ENCODE measurements around the gene CRBN. TPM values are rescaled to one million over a fixed set of nuclear protein-coding genes. Genes with fewer than 3 reads are reported as not detected.

The CRBN gene
- total RNA-seq, 4 donors from 2014 or later, result 13.3 to 118 (median 44.6) TPM

- intact Hi-C loops (cut with DNase I), result no loop called here
- no peaks in the 10 kb centered on the region for H3K9me3 ChIP-seq
- H3K27me3 ChIP-seq, result no peaks in the 10 kb centered on the region
- peak overlapping the region in 1 of 4 donors; percentile 18 for H3K4me3 ChIP-seq
- no peaks in the 10 kb centered on the region for H3K36me3 ChIP-seq
- peaks cover 0 to 6% (median 0%) of the 10 kb centered on the region in 3 donors for H3K4me1 ChIP-seq
- peak overlapping the region in 1 of 4 donors; percentile 65 for H3K27ac ChIP-seq
- 45 to 46% methylated on average over 11 of the region's 11 CpGs for WGBS, 2 donors
- DNase-seq, result no peak
- peak in 1 of 4 donors; percentile 6 for TF ChIP-seq POLR2A (IDR thresholded peaks at IDR 0.05)
- TF ChIP-seq, protein P1, sequence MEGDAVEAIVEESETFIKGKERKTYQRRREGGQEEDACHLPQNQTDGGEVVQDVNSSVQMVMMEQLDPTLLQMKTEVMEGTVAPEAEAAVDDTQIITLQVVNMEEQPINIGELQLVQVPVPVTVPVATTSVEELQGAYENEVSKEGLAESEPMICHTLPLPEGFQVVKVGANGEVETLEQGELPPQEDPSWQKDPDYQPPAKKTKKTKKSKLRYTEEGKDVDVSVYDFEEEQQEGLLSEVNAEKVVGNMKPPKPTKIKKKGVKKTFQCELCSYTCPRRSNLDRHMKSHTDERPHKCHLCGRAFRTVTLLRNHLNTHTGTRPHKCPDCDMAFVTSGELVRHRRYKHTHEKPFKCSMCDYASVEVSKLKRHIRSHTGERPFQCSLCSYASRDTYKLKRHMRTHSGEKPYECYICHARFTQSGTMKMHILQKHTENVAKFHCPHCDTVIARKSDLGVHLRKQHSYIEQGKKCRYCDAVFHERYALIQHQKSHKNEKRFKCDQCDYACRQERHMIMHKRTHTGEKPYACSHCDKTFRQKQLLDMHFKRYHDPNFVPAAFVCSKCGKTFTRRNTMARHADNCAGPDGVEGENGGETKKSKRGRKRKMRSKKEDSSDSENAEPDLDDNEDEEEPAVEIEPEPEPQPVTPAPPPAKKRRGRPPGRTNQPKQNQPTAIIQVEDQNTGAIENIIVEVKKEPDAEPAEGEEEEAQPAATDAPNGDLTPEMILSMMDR (IDR thresholded peaks at IDR 0.05), result no peak
Measured at GRCh38 chr3:3109407-3110298, 69.8 kb downstream of the CRBN start.

GRCh38 chr3:3107858-3108257, 71.6 kb downstream of the CRBN start:
- no peak overlapping the region for H3K4me3 ChIP-seq
- no peak overlapping the region for H3K27ac ChIP-seq
- H3K4me1 ChIP-seq, result peaks cover 0 to 6% (median 0%) of the 10 kb centered on the region in 3 donors
- DNase-seq, result no peak
- TF ChIP-seq, protein P1 (IDR thresholded peaks at IDR 0.05), result no peak
- intact Hi-C loops (cut with DNase I), result no loop called here
- H3K27me3 ChIP-seq, result no peaks in the 10 kb centered on the region
- no peaks in the 10 kb centered on the region for H3K36me3 ChIP-seq
- no peaks in the 10 kb centered on the region for H3K9me3 ChIP-seq
- WGBS, 2 donors, result 77 to 78% methylated on average over 3 of the region's 3 CpGs

- TF ChIP-seq, protein P1 (IDR thresholded peaks at IDR 0.05), result no peak
- no peak for TF ChIP-seq POLR2A (IDR thresholded peaks at IDR 0.05)
- no peak for DNase-seq
- no peak overlapping the region for H3K4me3 ChIP-seq
- H3K9me3 ChIP-seq, result no peaks in the 10 kb centered on the region
- H3K27me3 ChIP-seq, result no peaks in the 10 kb centered on the region
- WGBS, 2 donors, result 97 to 100% methylated on average over 3 of the region's 3 CpGs
- H3K4me1 ChIP-seq, result peaks cover 0 to 6% (median 0%) of the 10 kb centered on the region in 3 donors
- intact Hi-C loops (cut with DNase I), result no loop called here
- H3K36me3 ChIP-seq, result no peaks in the 10 kb centered on the region
- no peak overlapping the region for H3K27ac ChIP-seq
Measured at GRCh38 chr3:3107181-3107580, 72.3 kb downstream of the CRBN start.

DNA sequence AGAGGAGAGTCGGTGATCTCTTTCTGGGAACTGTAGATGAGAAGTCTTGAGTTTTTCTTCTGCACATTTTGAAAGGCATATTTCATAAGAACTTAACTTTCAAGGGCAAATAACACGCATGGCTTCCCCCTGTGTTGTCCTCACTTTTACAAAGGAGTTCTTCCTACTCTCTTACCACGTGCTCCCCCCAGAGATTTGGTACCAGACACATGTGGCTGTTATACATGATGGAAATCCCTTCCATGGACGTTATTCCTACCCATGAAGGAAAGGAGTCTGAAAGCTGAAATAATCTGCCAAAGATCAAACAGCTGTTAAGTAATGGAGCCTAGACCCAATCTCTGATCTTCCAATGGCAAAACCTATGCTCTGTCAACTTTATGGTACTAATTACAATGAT, 73.7 kb downstream of the CRBN start:
- no peaks in the 10 kb centered on the region for H3K36me3 ChIP-seq
- no peak overlapping the region for H3K4me3 ChIP-seq
- H3K27ac ChIP-seq, result no peak overlapping the region
- H3K9me3 ChIP-seq, result no peaks in the 10 kb centered on the region
- 65 to 69% methylated on average over 4 of the region's 4 CpGs for WGBS, 2 donors
- peaks cover 0 to 6% (median 0%) of the 10 kb centered on the region in 3 donors for H3K4me1 ChIP-seq
- TF ChIP-seq, protein P1 (IDR thresholded peaks at IDR 0.05), result no peak
- no peak for TF ChIP-seq POLR2A (IDR thresholded peaks at IDR 0.05)
- DNase-seq, result no peak
- H3K27me3 ChIP-seq, result no peaks in the 10 kb centered on the region
- intact Hi-C loops (cut with DNase I), result no loop called here

GRCh38 chr3:3105246-3105645, 74.2 kb downstream of the CRBN start:
- Histone ChIP-seq H3K36me3 (no peaks in the 10 kb centered on the region), H3K4me1 (peaks cover 0 to 3% (median 0%) of the 10 kb centered on the region in 3 donors), H3K9me3 (no peaks in the 10 kb centered on the region), H3K27ac (no peak overlapping the region), H3K4me3 (no peak overlapping the region), H3K27me3 (no peaks in the 10 kb centered on the region)
- intact Hi-C loops (cut with DNase I), result no loop called here
- TF ChIP-seq POLR2A (IDR thresholded peaks at IDR 0.05), result no peak
- TF ChIP-seq, protein P1 (IDR thresholded peaks at IDR 0.05), result no peak
- no peak for DNase-seq
- WGBS, 2 donors, result 73 to 82% methylated on average over 3 of the region's 3 CpGs
